GM18502 (cell line): ENCODE data around the gene C3.
A peak's percentile ranks its signal among the peaks of the same experiment; 100 is the strongest.
"Not testable (repeated sequence)": the region's sequence is repeated elsewhere in the genome, so short reads cannot be mapped to it uniquely, and the experiment has no call there.

Experiments used
- ATAC-seq: cut with Tn5 transposase; IDR thresholded peaks from one replicate; pipeline ENCODE4 v1.9.1; 2021; ENCODE audit warnings: mild to moderate bottlenecking; ENCODE audit not compliant: unreplicated experiment, poor library complexity

Gene C3

DNA sequence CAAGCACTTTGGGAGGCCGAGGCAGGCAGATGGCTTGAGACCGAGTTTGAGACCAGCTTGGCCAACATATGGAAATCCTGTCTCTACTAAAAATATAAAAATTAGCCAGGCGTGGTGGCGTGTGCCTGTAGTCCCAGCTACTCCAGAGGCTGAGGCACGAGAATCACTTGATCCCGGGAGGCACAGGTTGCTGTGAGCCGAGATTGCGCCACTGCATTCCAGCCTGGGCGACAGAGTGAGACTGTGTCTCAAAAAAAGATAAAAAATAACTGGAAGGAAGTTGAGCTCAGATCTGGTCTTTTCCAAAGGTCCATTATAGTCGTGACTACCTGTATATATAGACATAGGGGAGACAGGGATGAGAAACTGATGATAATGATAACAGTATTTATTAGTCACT is 28.1 kb upstream of the C3 start:
- ATAC-seq: not testable (repeated sequence)

DNA sequence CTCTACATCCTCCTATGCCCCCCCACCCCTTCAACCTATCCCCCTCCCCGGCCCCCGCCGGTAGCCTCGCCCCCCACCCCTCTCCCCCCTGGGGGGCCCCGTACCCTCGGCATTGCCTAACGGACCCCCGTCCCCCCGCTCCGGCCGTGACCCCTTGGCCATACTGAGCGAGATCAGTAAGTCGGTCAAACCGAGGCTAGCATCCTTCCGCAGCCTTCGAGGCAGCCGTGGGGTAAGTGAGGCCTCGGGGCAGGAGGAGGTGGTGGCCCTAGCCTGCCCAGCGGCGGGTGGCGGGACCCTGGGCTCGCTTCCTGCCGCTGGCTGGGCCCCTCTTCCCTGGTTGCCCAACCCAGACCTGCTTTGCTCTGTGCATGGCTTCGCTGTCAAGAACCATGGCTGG is 25.5 kb upstream of the C3 start:
- no peak for ATAC-seq

DNA sequence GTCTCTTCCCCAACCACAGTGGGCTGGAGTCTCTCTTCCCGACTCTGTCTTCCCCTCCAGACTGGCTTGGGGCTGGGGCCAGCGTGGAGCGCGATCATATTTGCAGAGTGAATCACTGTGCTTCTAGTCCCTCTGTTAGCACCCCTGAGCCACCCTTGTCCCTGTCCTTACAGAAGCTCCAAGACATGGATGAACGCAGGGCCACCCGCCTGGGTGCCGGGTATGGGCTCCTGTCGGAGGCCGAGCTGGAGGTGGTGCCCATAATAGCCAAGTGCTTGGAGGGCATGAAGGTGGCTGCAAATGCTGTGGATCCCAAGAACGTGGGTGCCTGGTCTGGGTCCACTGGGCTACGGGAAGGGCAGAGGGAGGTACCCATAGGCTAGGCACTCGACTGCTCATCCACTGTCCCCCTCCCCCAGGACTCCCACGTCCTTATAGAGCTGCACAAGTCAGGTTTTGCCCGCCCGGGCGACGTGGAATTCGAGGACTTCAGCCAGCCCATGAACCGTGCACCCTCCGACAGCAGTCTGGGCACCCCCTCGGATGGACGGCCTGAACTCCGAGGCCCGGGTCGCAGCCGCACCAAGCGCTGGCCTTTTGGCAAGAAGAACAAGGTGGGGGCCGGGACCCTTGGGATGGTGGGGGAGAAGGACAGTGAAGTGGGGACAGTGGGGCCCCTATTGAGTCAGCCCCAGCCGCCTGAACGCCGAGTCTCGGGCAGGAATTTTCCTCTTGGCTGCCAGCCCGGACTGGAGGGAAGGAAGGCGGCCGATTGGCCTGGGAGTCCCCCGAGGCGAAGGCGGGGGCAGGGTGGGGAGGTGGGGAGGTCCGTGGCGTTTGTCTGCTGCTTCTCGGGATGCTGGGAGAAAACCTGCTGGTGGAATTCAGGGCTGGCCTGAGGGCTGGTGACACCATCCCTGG is 24.2 kb upstream of the C3 start:
- no peak for ATAC-seq

DNA sequence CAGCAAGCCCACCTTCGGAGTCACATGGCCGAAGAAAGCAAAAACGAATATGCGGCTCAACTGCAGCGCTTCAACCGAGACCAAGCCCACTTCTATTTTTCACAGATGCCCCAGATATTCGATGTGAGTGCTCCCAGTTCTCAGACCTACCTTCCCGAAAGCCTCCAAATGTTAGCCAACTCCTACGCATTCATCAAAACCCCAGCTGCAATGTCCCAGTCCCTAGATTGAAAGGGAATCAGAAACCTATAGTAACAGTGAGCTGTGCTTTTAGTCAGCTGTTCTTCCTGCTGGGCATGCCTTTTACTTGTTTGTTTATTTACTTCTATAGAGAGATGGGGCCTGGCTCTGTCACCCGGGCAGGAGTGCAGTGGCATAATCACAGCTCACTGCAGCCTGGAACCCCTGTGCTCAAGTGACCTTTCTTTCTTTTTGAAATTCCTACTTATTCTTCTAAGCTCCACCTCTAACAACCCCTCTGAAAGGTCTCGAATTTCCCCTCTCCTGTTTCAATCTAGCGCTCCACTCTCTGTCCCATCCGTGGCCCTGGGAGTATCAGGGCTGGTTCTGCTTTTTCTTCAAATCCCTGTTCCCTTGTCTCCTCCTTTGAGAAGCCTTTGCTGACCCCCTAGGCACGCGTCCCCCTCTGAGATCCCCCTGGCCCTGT is 23.4 kb upstream of the C3 start:
- no peak for ATAC-seq

DNA sequence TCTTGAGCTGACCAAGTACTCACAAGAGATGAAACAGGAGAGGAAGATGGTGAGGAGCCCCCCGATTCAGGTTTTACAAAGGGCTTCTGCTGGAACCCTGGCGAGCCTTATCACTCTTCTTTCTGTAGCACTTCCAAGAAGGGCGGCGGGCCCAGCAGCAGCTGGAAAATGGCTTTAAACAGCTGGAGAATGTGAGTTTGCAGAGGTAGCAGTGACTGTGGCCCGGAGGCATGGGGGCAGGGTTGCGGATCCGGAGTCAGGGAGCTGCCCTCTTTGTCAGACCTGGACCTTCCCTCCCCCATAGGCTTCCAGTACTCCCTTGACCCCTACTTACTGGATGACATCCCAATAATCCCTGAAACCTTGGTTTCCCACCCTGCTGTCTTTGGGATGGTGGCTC is 22.6 kb upstream of the C3 start:
- no peak for ATAC-seq

DNA sequence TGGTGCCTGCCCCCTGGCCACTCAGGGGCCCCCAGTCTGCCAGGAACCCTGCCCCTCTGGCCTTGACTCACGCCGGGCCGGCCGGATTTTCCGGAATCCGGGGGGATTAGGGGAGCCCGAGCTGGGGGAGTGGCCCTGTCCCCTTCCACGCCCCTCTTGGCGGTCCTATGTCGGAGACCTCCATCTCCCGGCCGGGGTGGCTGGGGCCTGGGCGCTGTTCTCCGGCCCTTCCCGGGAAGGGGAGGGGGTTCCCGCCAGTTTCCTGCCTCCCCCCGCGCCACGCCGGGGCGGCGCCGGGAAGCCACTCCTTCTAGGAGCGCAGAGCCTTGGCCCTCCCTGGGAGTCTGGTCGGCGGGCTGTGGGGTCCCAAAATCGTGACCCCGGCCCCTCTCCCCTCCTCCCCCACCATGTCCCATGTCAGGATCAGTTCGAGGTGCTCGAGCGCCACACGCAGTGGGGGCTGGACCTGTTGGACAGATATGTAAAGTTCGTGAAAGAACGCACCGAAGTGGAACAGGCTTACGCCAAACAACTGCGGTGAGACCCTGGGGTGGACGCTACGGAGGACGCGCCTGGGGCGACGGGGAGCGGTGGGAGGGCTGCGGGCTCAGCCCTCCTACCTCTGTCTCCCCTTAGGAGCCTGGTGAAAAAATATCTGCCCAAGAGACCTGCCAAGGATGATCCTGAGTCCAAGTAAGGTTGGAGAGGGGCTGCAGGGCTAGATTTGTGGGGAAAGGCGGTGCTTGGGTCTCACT is 20.3 kb upstream of the C3 start:
- ATAC-seq: no peak

DNA sequence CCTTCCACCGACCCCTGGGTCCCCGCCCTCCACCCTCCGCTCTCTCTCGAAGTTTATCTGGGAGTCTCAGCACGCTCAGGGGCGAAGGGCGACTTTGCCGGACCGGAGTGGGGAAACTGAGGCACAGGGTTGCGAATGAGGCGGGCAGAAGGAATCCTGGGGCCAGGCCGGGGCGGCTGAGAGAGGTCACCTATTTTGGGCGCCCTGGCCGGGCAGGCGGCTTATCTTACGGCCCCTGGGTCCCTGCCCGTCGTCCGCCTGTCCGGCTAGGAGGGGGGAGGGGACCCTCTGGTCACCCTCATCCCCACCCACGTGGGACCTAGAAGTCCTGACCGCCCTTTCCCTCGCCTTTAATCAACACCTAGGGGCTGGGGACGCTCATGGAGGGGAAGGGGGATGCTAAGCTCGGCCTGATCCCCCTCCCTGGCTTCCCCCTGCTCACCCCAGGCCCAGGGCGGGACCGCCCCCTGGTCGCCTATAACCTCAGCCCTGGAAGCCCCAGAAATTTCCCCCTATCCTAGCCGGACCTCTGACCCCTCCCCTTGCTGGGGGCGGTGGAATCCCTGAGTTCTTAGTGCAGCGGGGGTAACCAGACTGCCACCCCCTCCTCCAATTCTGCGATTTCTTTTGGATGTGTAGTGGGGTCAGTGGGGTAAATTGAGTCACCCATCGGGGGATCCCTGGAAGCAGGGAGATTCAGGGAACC is 19.6 kb upstream of the C3 start:
- no peak for ATAC-seq

DNA sequence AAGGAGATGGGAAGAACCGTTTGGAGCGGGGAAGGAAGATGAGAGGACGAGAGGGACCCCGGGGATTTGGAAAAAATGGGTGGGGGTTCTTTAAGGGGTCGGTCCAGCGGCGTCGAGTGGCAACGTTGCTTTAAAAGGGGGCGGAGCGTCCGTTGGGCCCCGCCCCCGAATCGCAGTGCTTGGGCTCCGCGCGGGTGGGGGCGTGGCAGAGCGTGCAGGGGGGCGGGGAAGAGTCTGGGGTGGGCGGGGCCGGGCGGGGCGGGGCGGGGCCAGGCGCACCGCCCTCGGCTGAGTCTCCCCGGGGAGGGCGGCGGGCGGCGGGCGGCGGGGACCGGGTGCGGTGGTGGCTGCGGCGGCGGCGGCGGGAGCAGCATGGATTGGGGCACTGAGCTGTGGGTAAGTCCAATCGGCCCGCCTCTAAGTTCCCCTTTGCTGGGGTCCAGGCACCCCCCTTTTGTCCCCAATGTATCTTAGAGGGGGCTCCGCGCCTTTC is 19.0 kb upstream of the C3 start, which contains the start of gene TRIP10:
Gene TRIP10 (plus strand): TSS at position 291 of the 493 bp plus-strand sequence. CDS start 82 bp downstream, at position 373.
- ATAC-seq: no peak

DNA sequence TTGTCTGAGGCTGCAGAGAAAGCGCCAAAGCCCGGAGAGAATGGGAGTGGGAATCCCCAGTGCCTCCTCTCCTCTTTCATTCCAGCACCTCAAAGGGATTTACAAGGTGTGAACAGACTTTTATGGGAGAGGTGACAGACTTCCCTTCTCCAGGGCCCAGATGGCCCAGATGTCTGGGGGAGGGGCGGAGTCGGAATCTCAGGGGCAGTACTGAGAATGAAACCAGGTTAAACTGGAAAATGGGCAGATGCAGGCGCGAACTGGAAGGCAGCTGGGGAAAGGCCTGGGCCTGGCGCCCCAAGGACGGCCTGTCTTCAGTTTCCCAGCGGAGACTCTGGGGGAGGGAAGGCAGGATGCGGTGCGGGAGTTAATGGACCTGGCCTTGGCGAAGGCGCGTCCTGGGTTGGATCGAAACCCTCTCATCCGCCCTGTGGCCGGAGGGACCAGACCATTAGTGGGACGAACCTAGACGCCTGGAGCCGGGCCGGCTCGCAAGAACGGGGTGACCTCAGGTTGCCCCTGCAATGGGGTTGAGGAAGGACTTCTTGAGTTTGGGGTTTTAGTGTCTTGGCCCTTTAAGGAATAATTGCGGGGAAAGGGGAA is 18.4 kb upstream of the C3 start:
- no peak for ATAC-seq

DNA sequence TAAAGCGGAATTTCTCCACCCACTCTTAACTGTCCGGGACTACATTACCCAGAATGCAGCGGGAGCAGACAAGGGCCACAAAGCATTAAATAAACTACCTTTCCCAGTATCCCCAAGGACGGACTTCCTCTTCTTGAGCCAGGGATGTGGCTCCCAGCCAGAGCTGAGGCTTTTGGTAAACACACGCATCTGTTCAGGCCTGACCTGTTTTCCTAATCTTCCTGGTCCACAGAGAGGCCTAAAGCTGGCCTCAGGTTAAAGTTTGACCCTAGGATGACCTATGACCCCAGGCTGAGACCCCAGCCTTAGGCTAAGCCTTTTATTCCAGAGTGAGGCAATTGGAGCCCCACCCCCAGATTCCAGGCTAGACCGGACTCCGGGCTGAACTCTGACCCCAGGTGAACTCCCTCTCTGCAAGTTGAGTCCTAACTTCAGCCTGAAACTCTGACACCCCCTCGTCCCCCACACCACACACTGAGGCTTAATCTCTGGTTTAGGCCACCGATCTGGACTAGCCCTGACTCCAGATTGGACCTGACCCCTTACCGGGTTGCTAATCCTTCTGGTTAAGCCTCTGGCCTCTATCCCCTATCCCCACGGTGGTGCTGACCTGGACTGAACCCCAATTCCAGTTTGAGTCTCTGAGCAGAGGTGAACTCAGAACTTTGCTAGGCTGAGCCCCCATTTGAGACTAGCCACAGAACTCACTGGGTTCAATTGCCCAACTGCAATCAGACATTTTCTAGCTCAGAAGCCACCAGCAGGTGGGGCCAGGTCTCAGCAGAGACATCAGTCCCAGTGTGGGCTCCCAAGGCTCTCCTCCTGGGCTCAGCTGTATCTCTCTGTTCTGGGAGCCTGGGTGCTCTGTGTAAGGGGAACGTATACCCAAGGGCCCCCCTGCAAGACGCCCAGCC is 17.7 kb upstream of the C3 start:
- ATAC-seq: peak; percentile 0

DNA sequence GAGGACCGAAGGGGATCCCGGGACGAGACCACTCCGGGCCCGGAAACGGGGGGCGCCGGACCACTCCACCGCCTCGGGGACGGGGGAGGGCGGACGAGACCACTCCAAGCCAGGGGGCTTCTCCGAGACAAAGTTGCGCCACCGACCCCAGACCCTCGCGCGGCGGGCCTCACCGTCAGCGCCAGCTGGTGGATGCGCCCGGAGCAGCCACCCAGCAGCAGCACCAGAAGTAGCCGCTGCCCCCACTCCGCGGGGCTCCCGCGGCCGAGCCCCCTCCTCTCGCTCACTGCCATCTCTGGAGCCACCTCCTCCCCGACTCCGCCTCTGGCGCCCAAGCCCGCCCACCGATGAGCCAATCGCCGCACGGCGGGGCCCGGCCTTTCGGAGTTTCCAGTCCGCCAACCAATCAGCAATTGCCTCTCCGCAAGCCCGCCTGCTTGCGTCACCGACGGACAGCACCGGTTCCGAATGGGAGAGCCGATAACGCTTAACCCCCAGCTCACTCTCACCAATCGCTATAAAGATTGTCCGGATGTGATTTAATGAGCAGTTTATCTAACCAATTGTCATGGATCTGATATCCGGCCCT is 16.9 kb upstream of the C3 start, which contains the start of gene GPR108:
Gene GPR108 (minus strand): TSS at position 297 of the 589 bp plus-strand sequence. CDS start 4 bp downstream, at position 293.
- peak; percentile 66 for ATAC-seq

DNA sequence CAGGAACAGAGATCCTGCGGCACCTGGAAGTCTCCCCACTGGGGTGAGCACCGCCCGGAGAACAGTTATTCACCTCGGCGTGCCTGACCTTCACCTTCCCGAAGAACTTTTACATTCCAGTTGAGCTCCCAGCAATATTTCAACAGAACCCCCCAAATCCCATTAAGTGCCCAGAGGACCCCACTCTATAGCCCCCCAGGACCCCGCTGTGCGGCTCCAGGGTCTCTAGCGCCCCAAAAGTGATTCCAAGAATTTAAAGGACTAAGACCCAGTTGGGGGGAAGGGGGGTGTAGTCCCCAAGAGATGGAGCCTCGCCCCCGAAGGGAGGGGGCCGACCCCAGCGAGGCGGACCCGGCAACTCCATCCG is 16.4 kb upstream of the C3 start:
- no peak for ATAC-seq

DNA sequence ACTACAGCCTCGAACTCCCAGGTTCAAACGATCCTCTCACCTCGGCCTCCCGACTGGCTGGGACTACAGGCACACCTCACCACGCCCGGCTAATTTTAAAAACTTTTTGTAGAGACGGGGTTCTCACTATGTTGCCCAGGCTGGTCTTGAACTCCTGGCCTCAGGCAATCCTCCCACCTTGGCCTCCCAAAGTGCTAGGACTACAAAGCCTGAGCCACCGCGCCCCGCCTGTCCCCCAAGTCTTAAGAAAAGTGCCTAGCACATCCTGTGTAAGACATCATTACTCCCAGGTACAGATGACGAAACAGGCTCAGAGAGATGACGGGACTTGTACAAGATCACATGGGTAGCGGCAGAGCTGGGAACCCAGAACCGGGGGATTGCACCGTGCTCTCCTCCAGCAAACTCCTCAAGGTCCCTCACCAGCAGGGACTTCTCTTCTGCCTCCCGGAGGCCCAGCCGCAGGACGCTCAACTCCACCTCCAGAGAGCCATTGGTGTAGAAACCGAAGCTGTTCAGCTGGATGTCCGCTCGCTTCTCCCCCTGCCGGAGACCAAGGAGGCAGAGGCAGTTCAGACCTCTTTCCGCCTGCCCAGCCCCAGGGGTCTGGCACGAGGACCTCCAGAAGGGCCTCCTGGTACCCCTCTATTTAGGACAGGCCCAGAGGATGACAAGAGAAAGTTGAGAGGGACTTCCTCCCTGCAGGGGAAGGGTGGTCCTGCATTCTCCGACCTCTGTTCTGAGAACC is 15.9 kb upstream of the C3 start:
- no peak for ATAC-seq

DNA sequence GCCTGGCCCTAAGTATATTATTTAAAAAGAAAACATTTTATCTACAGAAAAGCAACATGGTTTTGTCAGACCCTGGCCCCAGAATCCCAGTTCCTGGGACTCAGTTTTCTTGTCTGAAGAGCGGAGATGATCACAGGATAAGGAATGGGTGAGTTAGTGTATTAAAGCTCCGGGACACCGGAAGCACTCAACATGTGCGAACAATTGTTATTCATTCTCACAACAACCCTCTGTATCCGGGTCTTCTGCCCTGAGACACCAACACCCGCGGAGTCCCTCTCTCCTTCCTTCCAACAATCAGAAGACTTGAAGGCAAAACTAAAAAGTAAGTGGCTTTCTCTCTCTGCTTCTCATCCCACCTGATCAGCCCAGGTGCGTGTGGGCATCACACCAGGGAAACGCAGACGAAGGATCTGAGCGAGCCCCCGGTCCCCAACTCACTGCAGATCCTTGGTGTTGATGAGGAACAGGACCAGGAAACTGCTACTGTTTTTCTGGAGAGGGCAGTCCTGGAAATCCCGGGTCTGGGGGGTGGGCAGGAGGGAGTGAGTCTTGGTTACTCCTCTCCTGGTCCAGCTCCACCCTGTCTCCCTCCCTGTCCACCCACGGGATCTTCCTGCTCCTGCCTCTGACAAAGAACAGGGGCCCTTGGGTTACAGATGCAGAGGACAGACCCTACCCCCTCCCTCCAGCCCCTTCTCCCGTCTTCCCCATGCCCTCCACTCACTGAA is 14.9 kb upstream of the C3 start:
- ATAC-seq: no peak

DNA sequence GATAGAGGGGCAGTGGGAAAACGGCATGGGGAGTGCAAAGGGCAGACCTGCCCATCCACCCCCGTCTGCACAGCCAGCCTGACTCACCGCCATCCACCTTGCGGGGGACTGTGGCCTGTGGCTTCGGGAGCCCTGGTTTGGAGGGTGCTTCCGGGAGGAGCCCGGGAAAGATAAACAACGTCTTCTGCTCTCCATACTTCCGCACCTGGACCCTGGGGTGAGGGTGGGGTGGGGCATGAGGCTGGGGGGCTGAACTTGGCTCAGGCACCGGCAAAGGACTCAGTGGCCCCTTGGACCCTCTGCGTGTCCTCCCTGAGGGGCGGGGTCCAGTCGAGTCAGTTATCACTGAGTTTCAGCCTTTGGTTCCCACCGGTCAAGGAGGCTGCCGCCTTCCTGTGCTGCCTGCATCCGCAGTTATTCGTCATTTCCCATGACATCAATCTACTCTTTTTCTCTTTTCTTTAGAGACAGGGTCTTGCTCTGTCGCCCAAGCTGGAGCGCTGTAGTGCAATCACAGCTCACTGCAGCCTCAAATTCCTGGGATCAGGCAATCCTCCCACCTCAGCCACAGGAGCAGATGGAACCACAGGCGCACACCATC is 13.7 kb upstream of the C3 start:
- no peak for ATAC-seq

DNA sequence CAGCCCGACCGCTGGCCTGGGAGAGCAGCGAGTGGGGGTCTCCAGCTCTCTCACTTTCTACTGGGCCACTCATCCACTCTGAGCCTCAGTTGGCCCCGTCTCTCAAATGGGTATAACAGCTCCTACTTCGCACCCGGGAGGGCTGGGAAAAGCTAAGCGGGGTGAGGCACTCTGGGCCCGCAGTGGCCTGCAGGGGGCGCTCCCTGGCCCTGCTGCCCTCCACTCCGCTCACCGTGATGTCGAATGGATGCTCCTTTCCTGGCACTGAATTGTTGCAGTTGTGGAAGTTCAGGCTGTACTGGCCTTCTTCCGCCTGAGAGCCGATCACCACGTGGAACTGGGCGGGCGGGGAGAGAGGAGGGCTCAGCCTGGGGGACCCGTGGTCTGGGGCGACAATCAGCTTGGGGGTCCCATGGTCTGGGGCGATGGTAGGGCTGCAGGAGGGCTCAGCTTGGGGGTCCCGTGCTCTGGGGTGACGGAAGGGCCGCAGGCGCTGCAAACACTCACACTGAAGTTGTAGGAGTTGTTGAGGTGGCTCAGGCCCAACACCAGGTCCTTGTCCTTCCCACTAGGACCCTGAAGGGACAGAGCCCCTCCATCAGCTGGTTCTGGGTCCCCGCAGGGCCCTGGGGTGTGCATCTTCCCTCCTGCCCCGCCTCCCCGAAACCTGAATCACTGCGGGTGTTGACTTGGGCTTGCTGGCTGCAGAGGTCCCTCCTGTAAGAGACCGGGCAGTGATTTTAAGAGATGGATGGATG is 13.1 kb upstream of the C3 start:
- no peak for ATAC-seq
